SK-N-SH treated with all-trans-retinoic acid at 6 μM for 48 hours (cell line): ENCODE results near the gene RFX7.

Source experiments
- ATAC-seq: fragments of 200-7000 bp; cut with Tn5 transposase; 3 replicates; pipeline ENCODE4 v1.9.1; 2020; ENCODE audit warnings: mild to moderate bottlenecking, moderate library complexity
- ARNTL ChIP-seq: fragments of 450-650 bp; formaldehyde crosslinking; IDR thresholded peaks from 2 replicates; pipeline ENCODE4 v1.5.0; 2020; ENCODE audit warnings: low read depth, mild to moderate bottlenecking, moderate library complexity, borderline replicate concordance
- BACH2 ChIP-seq: fragments of 250-450 bp; sonication (Bioruptor Pico); IDR thresholded peaks from 2 replicates; pipeline ENCODE4 v1.9.0; 2021; ENCODE audit warnings: mild to moderate bottlenecking, borderline replicate concordance
- CREB5 ChIP-seq: fragments of 250-450 bp; sonication (Bioruptor Pico); IDR thresholded peaks from 2 replicates; pipeline ENCODE4 v1.5.1; 2020; ENCODE audit warnings: low read depth, mild to moderate bottlenecking, moderate library complexity
- CSDC2 ChIP-seq: fragments of 250-450 bp; sonication (Bioruptor Pico); IDR thresholded peaks from 2 replicates; pipeline ENCODE4 v1.5.0; 2020; ENCODE audit warnings: mild to moderate bottlenecking, moderate library complexity
- CSRNP3 ChIP-seq: fragments of 250-450 bp; sonication (Bioruptor Pico); IDR thresholded peaks from 2 replicates; pipeline ENCODE4 v1.5.1; 2021; ENCODE audit warnings: mild to moderate bottlenecking, moderate library complexity
- ESRRG ChIP-seq: fragments of 250-450 bp; sonication (Bioruptor Pico); IDR thresholded peaks from 2 replicates; pipeline ENCODE4 v1.6.1; 2021; ENCODE audit warnings: mild to moderate bottlenecking
- GLIS3 ChIP-seq: fragments of 250-450 bp; sonication (Bioruptor Pico); IDR thresholded peaks from 2 replicates; pipeline ENCODE4 v1.5.0; 2020; ENCODE audit warnings: mild to moderate bottlenecking, moderate library complexity
- ISL1 ChIP-seq: fragments of 250-450 bp; sonication (Bioruptor Pico); IDR thresholded peaks from 2 replicates; pipeline ENCODE4 v2.1.2; 2022; ENCODE audit warnings: mild to moderate bottlenecking, moderate library complexity
- OSR1 ChIP-seq: fragments of 250-450 bp; sonication (Bioruptor Pico); IDR thresholded peaks from 2 replicates; pipeline ENCODE4 v1.8.0; 2022; ENCODE audit warnings: moderate library complexity, mild to moderate bottlenecking, inconsistent platforms
- PATZ1 ChIP-seq: fragments of 250-450 bp; sonication (Bioruptor Pico); IDR thresholded peaks from 2 replicates; pipeline ENCODE4 v1.8.0; 2020; ENCODE audit warnings: mild to moderate bottlenecking, moderate library complexity, borderline replicate concordance
- POU6F1 ChIP-seq: fragments of 250-450 bp; sonication (Bioruptor Pico); IDR thresholded peaks from 2 replicates; pipeline ENCODE4 v1.8.0; 2021; ENCODE audit warnings: low read depth, mild to moderate bottlenecking, moderate library complexity, borderline replicate concordance
- PPARA ChIP-seq: fragments of 250-450 bp; sonication (Bioruptor Pico); IDR thresholded peaks from 2 replicates; pipeline ENCODE4 v1.5.0; 2020; ENCODE audit warnings: mild to moderate bottlenecking, borderline replicate concordance
- RARB ChIP-seq: fragments of 250-450 bp; sonication (Bioruptor Pico); IDR thresholded peaks from 2 replicates; pipeline ENCODE4 v1.8.0; 2021; ENCODE audit warnings: mild to moderate bottlenecking, moderate library complexity
- SNAI2 ChIP-seq: fragments of 250-450 bp; sonication (Bioruptor Pico); IDR thresholded peaks from 2 replicates; pipeline ENCODE4 v1.5.0; 2020; ENCODE audit warnings: mild to moderate bottlenecking, moderate library complexity
- TOX ChIP-seq: fragments of 250-450 bp; sonication (Bioruptor Pico); IDR thresholded peaks from 2 replicates; pipeline ENCODE4 v1.8.0; 2021; ENCODE audit warnings: mild to moderate bottlenecking, moderate library complexity, borderline replicate concordance
- TSHZ2 ChIP-seq: fragments of 250-450 bp; sonication (Bioruptor Pico); IDR thresholded peaks from 2 replicates; pipeline ENCODE4 v1.5.0; 2020; ENCODE audit warnings: mild to moderate bottlenecking, moderate library complexity
- ZC3H10 ChIP-seq: fragments of 250-450 bp; sonication (Bioruptor Pico); IDR thresholded peaks from 2 replicates; pipeline ENCODE4 v1.5.1; 2021; ENCODE audit warnings: mild to moderate bottlenecking, moderate library complexity
- ZFP30 ChIP-seq: fragments of 450-650 bp; formaldehyde crosslinking; IDR thresholded peaks from 2 replicates; pipeline ENCODE4 v1.5.0; 2022; ENCODE audit warnings: mild to moderate bottlenecking, moderate library complexity
- ZNF565 ChIP-seq: fragments of 450-650 bp; formaldehyde crosslinking; conservative IDR thresholded peaks from 2 replicates; pipeline ENCODE4 v1.5.0; 2020; ENCODE audit warnings: low read depth, mild to moderate bottlenecking, moderate library complexity
- ZNF70 ChIP-seq: fragments of 450-650 bp; formaldehyde crosslinking; IDR thresholded peaks from 2 replicates; pipeline ENCODE4 v1.5.0; 2020; ENCODE audit warnings: mild to moderate bottlenecking, moderate library complexity
- ZNF8 ChIP-seq: fragments of 450-650 bp; formaldehyde crosslinking; IDR thresholded peaks from 2 replicates; pipeline ENCODE4 v1.5.0; 2020; ENCODE audit warnings: mild to moderate bottlenecking, moderate library complexity

Gene RFX7

GRCh38 chr15:56174649-56175048, 69.0 kb downstream of the RFX7 start (continued):
- TF ChIP-seq CSDC2 (CRISPR knock-in tag): no peak
- TF ChIP-seq, all 23 proteins: peak for 0

- no peak for ATAC-seq
- TF ChIP-seq RARB (CRISPR knock-in tag): no peak
- TF ChIP-seq ISL1 (CRISPR knock-in tag): no peak
- no peak for TF ChIP-seq CREB5 (CRISPR knock-in tag)
- TF ChIP-seq ZC3H10 (CRISPR knock-in tag): no peak
- TF ChIP-seq CSDC2 (CRISPR knock-in tag): no peak
- no peak for TF ChIP-seq TSHZ2
- TF ChIP-seq POU6F1 (CRISPR knock-in tag): no peak
- TF ChIP-seq ZNF565: no peak
- no peak for TF ChIP-seq ZFP30 (CRISPR knock-in tag)
- no peak for TF ChIP-seq ESRRG (CRISPR knock-in tag)
- TF ChIP-seq BACH2 (CRISPR knock-in tag): no peak
- TF ChIP-seq OSR1 (CRISPR knock-in tag): no peak
- TF ChIP-seq SNAI2 (CRISPR knock-in tag): no peak
- no peak for TF ChIP-seq ZNF8 (CRISPR knock-in tag)
Observed at GRCh38 chr15:56168394-56168793, 75.3 kb downstream of the RFX7 start.

- TF ChIP-seq ZNF565 (no peak), ARNTL (CRISPR knock-in tag) (no peak), ZNF70 (CRISPR knock-in tag) (no peak), CREB5 (CRISPR knock-in tag) (no peak), CSRNP3 (CRISPR knock-in tag) (no peak), SNAI2 (CRISPR knock-in tag) (no peak), TOX (no peak), ISL1 (CRISPR knock-in tag) (no peak), GLIS3 (CRISPR knock-in tag) (no peak), ZNF8 (CRISPR knock-in tag) (no peak), ZC3H10 (CRISPR knock-in tag) (no peak), PPARA (CRISPR knock-in tag) (no peak), ZFP30 (CRISPR knock-in tag) (no peak), OSR1 (CRISPR knock-in tag) (no peak)
- ATAC-seq: no peak
Observed at GRCh38 chr15:56165234-56165633, 78.4 kb downstream of the RFX7 start.

- no peak for ATAC-seq
- no peak for TF ChIP-seq SNAI2 (CRISPR knock-in tag)
- no peak for TF ChIP-seq PATZ1 (CRISPR knock-in tag)
- TF ChIP-seq GLIS3 (CRISPR knock-in tag): no peak
- no peak for TF ChIP-seq RARB (CRISPR knock-in tag)
- TF ChIP-seq ZNF8 (CRISPR knock-in tag): no peak
- TF ChIP-seq OSR1 (CRISPR knock-in tag): no peak
- TF ChIP-seq TSHZ2: no peak
- TF ChIP-seq ZNF565: no peak
- TF ChIP-seq ZNF70 (CRISPR knock-in tag): no peak
- no peak for TF ChIP-seq ZFP30 (CRISPR knock-in tag)
- no peak for TF ChIP-seq ZC3H10 (CRISPR knock-in tag)
- no peak for TF ChIP-seq ESRRG (CRISPR knock-in tag)
Observed at GRCh38 chr15:56160966-56161365, 82.7 kb downstream of the RFX7 start.
